ENCODE results near the gene MAP4K4.

MAP4K4 gene

DNA sequence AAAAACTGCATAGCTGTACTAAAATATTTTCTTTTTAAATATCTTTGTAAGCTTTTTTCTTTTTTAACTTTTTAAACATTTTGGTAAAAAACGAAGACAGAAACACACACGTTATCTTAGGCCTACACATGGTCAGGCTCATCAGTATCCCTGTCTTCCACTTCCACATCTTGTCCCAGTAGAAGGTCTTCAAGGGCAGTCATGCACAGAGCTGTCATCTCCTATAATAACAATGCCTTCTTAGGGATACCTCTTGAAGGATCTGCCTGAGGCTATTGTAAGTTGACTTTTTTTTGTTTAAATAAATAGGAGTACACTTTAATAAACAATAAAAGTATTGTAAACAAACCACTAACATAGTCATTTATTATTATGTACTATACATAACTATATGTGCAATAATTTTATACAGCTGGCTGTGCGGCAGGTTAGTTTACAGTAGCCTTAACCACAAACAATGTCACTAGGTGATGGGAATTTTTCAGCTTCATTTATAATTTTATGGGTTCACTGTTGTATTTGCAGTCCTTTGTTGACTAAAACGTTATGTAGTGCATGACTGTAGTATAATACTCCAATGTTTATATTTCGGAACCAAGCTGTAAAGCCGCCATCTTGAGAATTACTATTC is 124.4 kb downstream of the MAP4K4 start:
- Histone ChIP-seq H3K4me2 (ENCODE audit: low read length) (no peak overlapping the region), H3K4me3 (ENCODE audit: low read length) (no peak overlapping the region), H3K9ac (ENCODE audit: low read length) (no peak overlapping the region), H3K9me3 (ENCODE audit: insufficient read depth, low read length) (no peaks in the 10 kb centered on the region), H3K4me1 (ENCODE audit: low read length) (peaks cover 38% of the 10 kb centered on the region), H3K36me3 (replicated peaks; ENCODE audit: low read depth, low read length) (peaks cover 21% of the 10 kb centered on the region), H2AFZ (ENCODE audit: low read depth, low read length) (no peak overlapping the region), H3K27ac (ENCODE audit: low read length) (no peak overlapping the region), H4K20me1 (ENCODE audit: insufficient read depth, low read length) (peaks cover 68% of the 10 kb centered on the region), H3K79me2 (ENCODE audit: low read length) (peaks cover 68% of the 10 kb centered on the region), H3K27me3 (ENCODE audit: low read depth, low read length) (no peaks in the 10 kb centered on the region)
- TF ChIP-seq, protein P1, sequence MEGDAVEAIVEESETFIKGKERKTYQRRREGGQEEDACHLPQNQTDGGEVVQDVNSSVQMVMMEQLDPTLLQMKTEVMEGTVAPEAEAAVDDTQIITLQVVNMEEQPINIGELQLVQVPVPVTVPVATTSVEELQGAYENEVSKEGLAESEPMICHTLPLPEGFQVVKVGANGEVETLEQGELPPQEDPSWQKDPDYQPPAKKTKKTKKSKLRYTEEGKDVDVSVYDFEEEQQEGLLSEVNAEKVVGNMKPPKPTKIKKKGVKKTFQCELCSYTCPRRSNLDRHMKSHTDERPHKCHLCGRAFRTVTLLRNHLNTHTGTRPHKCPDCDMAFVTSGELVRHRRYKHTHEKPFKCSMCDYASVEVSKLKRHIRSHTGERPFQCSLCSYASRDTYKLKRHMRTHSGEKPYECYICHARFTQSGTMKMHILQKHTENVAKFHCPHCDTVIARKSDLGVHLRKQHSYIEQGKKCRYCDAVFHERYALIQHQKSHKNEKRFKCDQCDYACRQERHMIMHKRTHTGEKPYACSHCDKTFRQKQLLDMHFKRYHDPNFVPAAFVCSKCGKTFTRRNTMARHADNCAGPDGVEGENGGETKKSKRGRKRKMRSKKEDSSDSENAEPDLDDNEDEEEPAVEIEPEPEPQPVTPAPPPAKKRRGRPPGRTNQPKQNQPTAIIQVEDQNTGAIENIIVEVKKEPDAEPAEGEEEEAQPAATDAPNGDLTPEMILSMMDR (IDR thresholded peaks at IDR 0.05; ENCODE audit: low read depth, low read length) = no peak
- TF ChIP-seq EZH2phosphoT487 (IDR thresholded peaks at IDR 0.05; ENCODE audit: low read depth) = no peak

- Histone ChIP-seq H3K36me3 (replicated peaks; ENCODE audit: low read depth, low read length) (peaks cover 25% of the 10 kb centered on the region), H3K79me2 (ENCODE audit: low read length) (peaks cover 53% of the 10 kb centered on the region), H2AFZ (ENCODE audit: low read depth, low read length) (no peak overlapping the region), H3K9ac (ENCODE audit: low read length) (no peak overlapping the region), H3K9me3 (ENCODE audit: insufficient read depth, low read length) (no peaks in the 10 kb centered on the region), H3K4me2 (ENCODE audit: low read length) (peak overlapping the region; percentile 38), H3K4me1 (ENCODE audit: low read length) (peaks cover 25% of the 10 kb centered on the region), H4K20me1 (ENCODE audit: insufficient read depth, low read length) (peaks cover 55% of the 10 kb centered on the region), H3K27ac (ENCODE audit: low read length) (no peak overlapping the region), H3K4me3 (ENCODE audit: low read length) (no peak overlapping the region), H3K27me3 (ENCODE audit: low read depth, low read length) (no peaks in the 10 kb centered on the region)
- no peak for TF ChIP-seq EZH2phosphoT487 (IDR thresholded peaks at IDR 0.05; ENCODE audit: low read depth)
- TF ChIP-seq, protein P1 (IDR thresholded peaks at IDR 0.05; ENCODE audit: low read depth, low read length) = peak; percentile 76
Observed at GRCh38 chr2:101823347-101823791, 125.9 kb downstream of the MAP4K4 start.

- H3K4me2 ChIP-seq (ENCODE audit: low read length) = no peak overlapping the region
- H3K9ac ChIP-seq (ENCODE audit: low read length) = no peak overlapping the region
- no peak overlapping the region for H3K27ac ChIP-seq (ENCODE audit: low read length)
- peaks cover 29% of the 10 kb centered on the region for H3K36me3 ChIP-seq (replicated peaks; ENCODE audit: low read depth, low read length)
- H3K27me3 ChIP-seq (ENCODE audit: low read depth, low read length) = no peaks in the 10 kb centered on the region
- peaks cover 24% of the 10 kb centered on the region for H3K4me1 ChIP-seq (ENCODE audit: low read length)
- peaks cover 55% of the 10 kb centered on the region for H4K20me1 ChIP-seq (ENCODE audit: insufficient read depth, low read length)
- no peaks in the 10 kb centered on the region for H3K9me3 ChIP-seq (ENCODE audit: insufficient read depth, low read length)
- TF ChIP-seq, protein P1 (IDR thresholded peaks at IDR 0.05; ENCODE audit: low read depth, low read length) = no peak
- TF ChIP-seq EZH2phosphoT487 (IDR thresholded peaks at IDR 0.05; ENCODE audit: low read depth) = no peak
- H3K79me2 ChIP-seq (ENCODE audit: low read length) = peaks cover 53% of the 10 kb centered on the region
- H3K4me3 ChIP-seq (ENCODE audit: low read length) = no peak overlapping the region
- no peak overlapping the region for H2AFZ ChIP-seq (ENCODE audit: low read depth, low read length)
Observed at GRCh38 chr2:101823859-101824258, 126.4 kb downstream of the MAP4K4 start.

GRCh38 chr2:101826716-101827115 is 129.2 kb downstream of the MAP4K4 start:
- Histone ChIP-seq H3K9ac (ENCODE audit: low read length) (no peak overlapping the region), H4K20me1 (ENCODE audit: insufficient read depth, low read length) (peaks cover 43% of the 10 kb centered on the region), H3K79me2 (ENCODE audit: low read length) (peaks cover 43% of the 10 kb centered on the region), H3K4me2 (ENCODE audit: low read length) (no peak overlapping the region), H3K4me3 (ENCODE audit: low read length) (no peak overlapping the region), H3K27ac (ENCODE audit: low read length) (no peak overlapping the region), H3K4me1 (ENCODE audit: low read length) (peaks cover 40% of the 10 kb centered on the region), H3K36me3 (replicated peaks; ENCODE audit: low read depth, low read length) (peaks cover 55% of the 10 kb centered on the region), H3K27me3 (ENCODE audit: low read depth, low read length) (no peaks in the 10 kb centered on the region), H2AFZ (ENCODE audit: low read depth, low read length) (no peak overlapping the region), H3K9me3 (ENCODE audit: insufficient read depth, low read length) (no peaks in the 10 kb centered on the region)
- no peak for TF ChIP-seq EZH2phosphoT487 (IDR thresholded peaks at IDR 0.05; ENCODE audit: low read depth)
